GM12878 (cell line): ENCODE data around the gene ASCL4. TPM values are rescaled to one million over a fixed set of nuclear protein-coding genes. Genes with fewer than 3 reads are reported as not detected.

Source experiments
- ATAC-seq: fragments of 200-7000 bp; cut with Tn5 transposase; 3 replicates; pipeline ENCODE4 v1.9.1; 2020; ENCODE audit warnings: mild to moderate bottlenecking, moderate library complexity
- BruUV-seq: library from RNA; stranded (reverse); fragments of 400-500 nt; replicated peaks from 2 replicates; lab custom pipeline; 2021; lab: Mats Ljungman, UMichigan
- CTCF ChIA-PET: fragments of 300-600 bp; sonication (Branson Sonifier 250); formaldehyde crosslinking; extraction: SDS; loops from one replicate; lab custom pipeline; 2021; ENCODE audit warnings: inconsistent platforms; lab: Yijun Ruan, JAX
- POLR2A ChIA-PET: fragments of 350-600 bp; formaldehyde crosslinking; extraction: SDS; loops from one replicate; lab custom pipeline; 2021; ENCODE audit warnings: inconsistent platforms; lab: Charles Lee
- RAD21 ChIA-PET: fragments of 300-600 bp; sonication (Branson Sonifier 250); formaldehyde crosslinking; loops from one replicate; lab custom pipeline; 2023; ENCODE audit warnings: antibody characterized with exemption; ENCODE audit not compliant: unreplicated experiment; lab: Charles Lee
- SMC1A ChIA-PET: fragments of 300-600 bp; sonication (Branson Sonifier 250); formaldehyde crosslinking; loops from one replicate; lab custom pipeline; 2023; ENCODE audit not compliant: unreplicated experiment, uncharacterized antibody; lab: Charles Lee
- DNase-seq: peaks from one replicate; pipeline ENCODE4 v3.0.0-alpha.2; 2011; ENCODE audit warnings: low read depth, low spot score
- FAIRE-seq: peaks from 3 replicates; lab custom pipeline; 2011; peaks lifted over from hg19 to GRCh38; lab: Jason Lieb, UNC
- H2AFZ ChIP-seq: 2 replicates; pipeline ENCODE4 v1.6.0; 2011; ENCODE audit warnings: low read depth, low read length, control low read depth; ENCODE audit not compliant: control insufficient read depth
- H3K27ac ChIP-seq: 2 replicates; pipeline ENCODE4 v1.5.1; 2011; ENCODE audit warnings: control low read depth; ENCODE audit not compliant: control insufficient read depth, insufficient read depth
- H3K27me3 ChIP-seq, 2 experiments: replicated peaks in 1 of 2; 2 replicates each; pipeline versions ENCODE4 v1.6.0 to v1.6.1; 2011; ENCODE audit warnings: low read length in 1 of 2; ENCODE audit not compliant: control insufficient read depth in 2 of 2, insufficient read depth in 2 of 2
- H3K36me3 ChIP-seq, 2 experiments: 2 replicates each; pipeline ENCODE4 v1.5.1; 2011; ENCODE audit warnings: low read length in 1 of 2; ENCODE audit not compliant: control insufficient read depth in 2 of 2, insufficient read depth in 2 of 2
- H3K4me1 ChIP-seq: 2 replicates; pipeline ENCODE4 v1.6.1; 2011; ENCODE audit warnings: mild to moderate bottlenecking, low read length, moderate library complexity, mixed read lengths; ENCODE audit not compliant: control insufficient read depth, insufficient read depth
- H3K4me2 ChIP-seq: 2 replicates; pipeline ENCODE4 v1.6.0; 2011; ENCODE audit warnings: control low read depth; ENCODE audit not compliant: control insufficient read depth, insufficient read depth
- H3K4me3 ChIP-seq: fragments of 200-600 bp; sonication (generic); 2 replicates; pipeline ENCODE4 v1.5.1; 2016
- H3K79me2 ChIP-seq: 2 replicates; pipeline ENCODE4 v1.6.0; 2011; ENCODE audit warnings: low read length; ENCODE audit not compliant: control insufficient read depth, insufficient read depth
- H3K9ac ChIP-seq: 2 replicates; pipeline ENCODE4 v1.8.0; 2011; ENCODE audit warnings: low read length, control low read depth, mixed read lengths; ENCODE audit not compliant: control insufficient read depth, insufficient read depth
- H3K9me3 ChIP-seq: replicated peaks from 3 replicates; pipeline ENCODE4 v1.5.1; 2011; ENCODE audit warnings: mild to moderate bottlenecking, low read length; ENCODE audit not compliant: control insufficient read depth, insufficient read depth
- H4K20me1 ChIP-seq: 2 replicates; pipeline ENCODE4 v1.6.0; 2011; ENCODE audit not compliant: control insufficient read depth, insufficient read depth
- ATF7 ChIP-seq: fragments of 450-650 bp; IDR thresholded peaks from 2 replicates; pipeline ENCODE4 v1.6.1; 2016; ENCODE audit warnings: low read depth, mild to moderate bottlenecking
- CBX5 ChIP-seq: sonication (generic); IDR thresholded peaks from 2 replicates; pipeline ENCODE4 v1.6.1; 2016; ENCODE audit warnings: low read depth, moderate library complexity, mild to moderate bottlenecking, inconsistent platforms
- EP300 ChIP-seq, 2 experiments: fragments of 150-350 bp in 1 of 2; IDR thresholded peaks; 2 replicates each; pipeline ENCODE4 v1.6.1; 2011 to 2012; ENCODE audit warnings: low read depth in 2 of 2, low read length in 2 of 2, borderline replicate concordance in 1 of 2, improper control_type of control experiment in 1 of 2, inconsistent platforms in 1 of 2; ENCODE audit not compliant: control insufficient read depth in 1 of 2
- FOXM1 ChIP-seq: IDR thresholded peaks from 2 replicates; pipeline ENCODE4 v1.6.1; 2012; ENCODE audit warnings: low read depth, mild to moderate bottlenecking, inconsistent platforms, low read length, moderate library complexity
- HCFC1 ChIP-seq: fragments of 150-350 bp; IDR thresholded peaks from 2 replicates; pipeline ENCODE4 v1.6.1; 2014; ENCODE audit warnings: low read length
- HDAC2 ChIP-seq: fragments of 200-600 bp; sonication (generic); IDR thresholded peaks from 2 replicates; pipeline ENCODE4 v1.6.1; 2017
- MAX ChIP-seq: IDR thresholded peaks from 2 replicates; pipeline ENCODE4 v1.6.1; 2012; ENCODE audit warnings: low read depth, low read length, improper control_type of control experiment
- MXI1 ChIP-seq: fragments of 150-350 bp; IDR thresholded peaks from 2 replicates; pipeline ENCODE4 v1.6.1; 2011; ENCODE audit warnings: low read depth, mild to moderate bottlenecking, inconsistent platforms, low read length, improper control_type of control experiment
- NR2C1 ChIP-seq: fragments of 450-650 bp; IDR thresholded peaks from 2 replicates; pipeline ENCODE4 v1.6.1; 2017; ENCODE audit warnings: antibody characterized with exemption, mild to moderate bottlenecking, moderate library complexity
- SIN3A ChIP-seq: IDR thresholded peaks from 2 replicates; pipeline ENCODE4 v1.6.1; 2012; ENCODE audit warnings: low read depth, low read length, improper control_type of control experiment
- SP1 ChIP-seq: IDR thresholded peaks from one replicate; pipeline ENCODE4 v1.6.1; 2011; ENCODE audit warnings: low read depth, low read length
- STAT3 ChIP-seq: IDR thresholded peaks from 2 replicates; pipeline ENCODE4 v1.6.1; 2011; ENCODE audit warnings: low read depth, low read length, improper control_type of control experiment
- WGBS: methylation state at CpG from one replicate; pipeline ENCODE4 v1.1.6; 2016; ENCODE audit warnings: low lambda C conversion rate; ENCODE audit not compliant: insufficient replicate concordance, insufficient coverage; ENCODE audit errors: missing lambda C conversion rate; 5-methylcytosine and 5-hydroxymethylcytosine counted together
- in situ Hi-C: fragments of 300-500 bp; cut with MboI; formaldehyde crosslinking; loops from 9 replicates; pipeline ENCODE4 v1.14.3; 2018; ENCODE audit warnings: mixed read lengths
- intact Hi-C: fragments of 100-400 bp; cut with micrococcal nuclease; formaldehyde crosslinking; loops from one replicate; pipeline ENCODE4 v1.14.2; 2022; ENCODE audit not compliant: unreplicated experiment
- polyA plus RNA-seq, 11 experiments: library from polyadenylated mRNA; depleted of rRNA in 4 of 11; unstranded in 6 of 11; stranded (reverse) in 5 of 11; fragments of >200 nt; fragmentation: Nextera tagmentation in 4 of 11; fragmentation: Illumina TruSeq in 1 of 11; extraction: Ambion mirVana in 4 of 11; extraction: Trizol in 1 of 11; gene quantifications; 1 replicate in 1 of 11; 2 replicates in 10 of 11; pipeline versions ENCODE4 v1.2.1 to v1.2.3, GENCODE V29; 2011 to 2016; ENCODE audit warnings: inconsistent platforms in 2 of 11, missing spikeins in 2 of 11, low read depth in 1 of 11
- total RNA-seq, 4 experiments: library from RNA; depleted of rRNA in 3 of 4; stranded (reverse); fragments of >200 nt in 3 of 4; fragmentation: Illumina TruSeq in 1 of 4; extraction: Trizol in 1 of 4; gene quantifications; 2 replicates each; pipeline versions ENCODE4 v1.2.1 to v1.2.3, GENCODE V29; 2013 to 2021

ASCL4 gene
- total and polyA plus RNA-seq, 10 of the 15 experiments (the other 5 are each of a cell fraction or from before 2014, with no cell fraction given), result not detected

DNA sequence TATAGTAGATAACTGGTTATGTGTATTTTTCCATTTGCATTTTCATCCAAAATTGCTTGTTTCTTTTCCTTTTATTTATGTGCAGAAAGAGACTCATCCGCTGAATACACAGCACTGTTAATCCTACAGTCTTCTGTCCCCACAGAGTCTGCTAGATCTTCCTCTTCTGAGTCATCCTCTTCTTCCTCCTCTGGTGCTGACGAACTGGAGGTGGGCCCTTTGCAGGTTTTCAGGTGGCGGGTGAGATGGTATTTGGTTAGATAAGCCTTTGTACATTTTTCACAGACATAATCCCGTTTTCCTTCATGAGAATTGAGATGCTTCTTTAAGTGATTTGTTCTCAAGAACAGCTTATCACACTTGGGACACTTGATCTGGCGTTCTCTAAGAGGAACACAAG is 40.4 kb upstream of the ASCL4 start:
- intact Hi-C loops, result no loop called here
- ChIA-PET CTCF (interaction anchor here (0.7 kb wide), 1 partner anchor 715 kb away, joined by 3 read pairs; no protein-coding TSS in a partner anchor), SMC1A (no interaction called here), RAD21 (no interaction called here), POLR2A (interaction anchor here (0.6 kb wide), 1 partner anchor 58 kb away, joined by 6 read pairs; no protein-coding TSS in a partner anchor)
- Histone ChIP-seq H3K9ac (no peak overlapping the region), H3K4me3 (no peak overlapping the region), H3K27me3 (no peaks in the 10 kb centered on the region), H3K4me2 (no peak overlapping the region), H2AFZ (no peak overlapping the region), H3K79me2 (no peaks in the 10 kb centered on the region), H3K4me1 (peaks cover 8% of the 10 kb centered on the region), H3K36me3 (peaks cover 1 to 16% of the 10 kb centered on the region in 2 experiments), H3K27ac (no peak overlapping the region), H4K20me1 (no peaks in the 10 kb centered on the region), H3K9me3 (no peaks in the 10 kb centered on the region)
- in situ Hi-C loops, result no loop called here
- no peak for FAIRE-seq
- WGBS, result 83% methylated on average over 5 of the region's 5 CpGs
- BruUV-seq, result no TSS peak
- TF ChIP-seq STAT3, result no peak
- TF ChIP-seq MAX, result no peak
- TF ChIP-seq HCFC1, result no peak
- no peak for TF ChIP-seq ATF7
- TF ChIP-seq CBX5, result no peak
- no peak for TF ChIP-seq EP300 (IDR thresholded peaks at IDR 0.05; ENCODE audit: borderline replicate concordance in 1 of 2, control insufficient read depth in 1 of 2, low read depth in 2 of 2, low read length in 2 of 2)
- TF ChIP-seq MXI1, result no peak
- no peak for TF ChIP-seq NR2C1
- no peak for TF ChIP-seq FOXM1
- no peak for TF ChIP-seq SIN3A
- no peak for TF ChIP-seq HDAC2
- no peak for TF ChIP-seq SP1
- DNase-seq, result no peak
- ATAC-seq, result no peak
